SJSA1 (cell line): ENCODE data around the gene PRX. TPM values are rescaled to one million over a fixed set of nuclear protein-coding genes. Genes with fewer than 3 reads are reported as not detected.

Experiments
- DNase-seq, 2 experiments: peaks; one replicate each; pipeline ENCODE4 v3.0.0-alpha.2; 2015 to 2020; ENCODE audit warnings: low spot score in 2 of 2, low read depth in 1 of 2
- H3K27ac ChIP-seq: fragments of 250-450 bp; sonication (Bioruptor Pico); 2 replicates; pipeline ENCODE4 v1.5.1; 2020; ENCODE audit warnings: mild to moderate bottlenecking, moderate library complexity
- H3K27me3 ChIP-seq: fragments of 250-450 bp; sonication (Bioruptor Pico); replicated peaks from 2 replicates; pipeline ENCODE4 v1.5.1; 2020; ENCODE audit warnings: mild to moderate bottlenecking, moderate library complexity
- H3K36me3 ChIP-seq: fragments of 250-450 bp; sonication (Bioruptor Pico); 2 replicates; pipeline ENCODE4 v1.5.1; 2020; ENCODE audit warnings: mild to moderate bottlenecking
- H3K4me1 ChIP-seq: fragments of 250-450 bp; sonication (Bioruptor Pico); replicated peaks from 2 replicates; pipeline ENCODE4 v1.6.1; 2021; ENCODE audit warnings: mild to moderate bottlenecking
- H3K4me3 ChIP-seq: fragments of 250-450 bp; sonication (Bioruptor Pico); 2 replicates; pipeline ENCODE4 v1.5.1; 2020; ENCODE audit warnings: mild to moderate bottlenecking
- H3K9me3 ChIP-seq: fragments of 250-450 bp; sonication (Bioruptor Pico); replicated peaks from 2 replicates; pipeline ENCODE4 v1.5.1; 2020; ENCODE audit warnings: mild to moderate bottlenecking
- total RNA-seq: library from RNA; depleted of rRNA; stranded (reverse); fragments of >200 nt; shearing (Covaris generic); gene quantifications from 2 replicates; pipeline ENCODE4 v1.2.3, GENCODE V29; 2014

Gene PRX
- total RNA-seq, 1 experiment from 2014 or later: 2.4 TPM

- no peak overlapping the region for H3K4me3 ChIP-seq
- DNase-seq: no peak
- no peaks in the 10 kb centered on the region for H3K36me3 ChIP-seq
- no peaks in the 10 kb centered on the region for H3K27me3 ChIP-seq
- no peaks in the 10 kb centered on the region for H3K9me3 ChIP-seq
- H3K4me1 ChIP-seq: no peaks in the 10 kb centered on the region
- no peak overlapping the region for H3K27ac ChIP-seq
These were observed 15.6 kb downstream of the PRX start for GRCh38 chr19:40397568-40397906.

- Histone ChIP-seq H3K4me3 (no peak overlapping the region), H3K9me3 (no peaks in the 10 kb centered on the region), H3K4me1 (no peaks in the 10 kb centered on the region), H3K27ac (no peak overlapping the region), H3K36me3 (no peaks in the 10 kb centered on the region), H3K27me3 (no peaks in the 10 kb centered on the region)
- DNase-seq: no peak
These were observed 16.2 kb downstream of the PRX start for GRCh38 chr19:40396886-40397567.

GRCh38 chr19:40395956-40396355, 17.2 kb downstream of the PRX start:
- no peaks in the 10 kb centered on the region for H3K27me3 ChIP-seq
- no peak for DNase-seq
- no peak overlapping the region for H3K27ac ChIP-seq
- no peaks in the 10 kb centered on the region for H3K4me1 ChIP-seq
- H3K4me3 ChIP-seq: no peak overlapping the region
- no peaks in the 10 kb centered on the region for H3K9me3 ChIP-seq
- H3K36me3 ChIP-seq: no peaks in the 10 kb centered on the region

GRCh38 chr19:40394816-40395210, 18.4 kb downstream of the PRX start:
- Histone ChIP-seq H3K4me1 (no peaks in the 10 kb centered on the region), H3K27ac (no peak overlapping the region), H3K27me3 (no peaks in the 10 kb centered on the region), H3K9me3 (no peaks in the 10 kb centered on the region), H3K4me3 (no peak overlapping the region), H3K36me3 (no peaks in the 10 kb centered on the region)
- DNase-seq: no peak

GRCh38 chr19:40393894-40394815, 19.0 kb downstream of the PRX start:
- H3K27me3 ChIP-seq: no peaks in the 10 kb centered on the region
- H3K27ac ChIP-seq: no peak overlapping the region
- no peaks in the 10 kb centered on the region for H3K4me1 ChIP-seq
- no peak for DNase-seq
- H3K9me3 ChIP-seq: no peaks in the 10 kb centered on the region
- no peak overlapping the region for H3K4me3 ChIP-seq
- no peaks in the 10 kb centered on the region for H3K36me3 ChIP-seq

- no peak for DNase-seq
- no peak overlapping the region for H3K27ac ChIP-seq
- H3K9me3 ChIP-seq: no peaks in the 10 kb centered on the region
- H3K36me3 ChIP-seq: no peaks in the 10 kb centered on the region
- no peaks in the 10 kb centered on the region for H3K4me1 ChIP-seq
- no peaks in the 10 kb centered on the region for H3K27me3 ChIP-seq
- H3K4me3 ChIP-seq: no peak overlapping the region
These were observed 20.2 kb downstream of the PRX start for GRCh38 chr19:40392894-40393517.

- Histone ChIP-seq H3K27me3 (no peaks in the 10 kb centered on the region), H3K9me3 (no peaks in the 10 kb centered on the region), H3K36me3 (no peaks in the 10 kb centered on the region), H3K27ac (no peak overlapping the region), H3K4me3 (no peak overlapping the region), H3K4me1 (no peaks in the 10 kb centered on the region)
- no peak for DNase-seq
These were observed 21.1 kb downstream of the PRX start for GRCh38 chr19:40392123-40392522.

- Histone ChIP-seq H3K4me3 (no peak within 1 kb of the TSS), H3K4me1 (no peaks in the 10 kb centered on the region), H3K9me3 (no peaks in the 10 kb centered on the region), H3K27me3 (no peaks in the 10 kb centered on the region), H3K36me3 (no peaks in the 10 kb centered on the region), H3K27ac (no peak within 1 kb of the TSS)
- DNase-seq: no peak
These were observed 23.0 kb downstream of the PRX start, which contains the start of gene HIPK4 for GRCh38 chr19:40390084-40390742. TSS of gene HIPK4 (minus strand) at chr19:40390181. CDS start at chr19:40389902, 279 bp downstream.

GRCh38 chr19:40389404-40390083, 23.6 kb downstream of the PRX start:
- H3K27ac ChIP-seq: no peak overlapping the region
- H3K36me3 ChIP-seq: no peaks in the 10 kb centered on the region
- DNase-seq: no peak
- H3K9me3 ChIP-seq: no peaks in the 10 kb centered on the region
- no peak overlapping the region for H3K4me3 ChIP-seq
- no peaks in the 10 kb centered on the region for H3K27me3 ChIP-seq
- no peaks in the 10 kb centered on the region for H3K4me1 ChIP-seq

- Histone ChIP-seq H3K4me3 (no peak overlapping the region), H3K4me1 (no peaks in the 10 kb centered on the region), H3K27me3 (no peaks in the 10 kb centered on the region), H3K36me3 (no peaks in the 10 kb centered on the region), H3K9me3 (no peaks in the 10 kb centered on the region), H3K27ac (no peak overlapping the region)
- DNase-seq: no peak
These were observed 24.7 kb downstream of the PRX start for GRCh38 chr19:40388481-40388880.

GRCh38 chr19:40387155-40387554, 26.0 kb downstream of the PRX start:
- no peak for DNase-seq

GRCh38 chr19:40383668-40384248, 29.4 kb downstream of the PRX start:
- Histone ChIP-seq H3K36me3 (no peaks in the 10 kb centered on the region), H3K27ac (no peak overlapping the region), H3K4me3 (no peak overlapping the region), H3K4me1 (no peaks in the 10 kb centered on the region), H3K27me3 (no peaks in the 10 kb centered on the region), H3K9me3 (no peaks in the 10 kb centered on the region)
- DNase-seq: no peak

More at GRCh38 chr19:40387155-40387554, 26.0 kb downstream of the PRX start:
- no peak overlapping the region for H3K27ac ChIP-seq
- no peaks in the 10 kb centered on the region for H3K9me3 ChIP-seq
- H3K36me3 ChIP-seq: no peaks in the 10 kb centered on the region
- no peaks in the 10 kb centered on the region for H3K4me1 ChIP-seq
- no peak overlapping the region for H3K4me3 ChIP-seq
- H3K27me3 ChIP-seq: no peaks in the 10 kb centered on the region

GRCh38 chr19:40381321-40381720, 31.9 kb downstream of the PRX start:
- Histone ChIP-seq H3K27me3 (no peaks in the 10 kb centered on the region), H3K9me3 (no peaks in the 10 kb centered on the region), H3K4me3 (no peak overlapping the region), H3K36me3 (no peaks in the 10 kb centered on the region; the same call in 1 of the 2 replicates), H3K27ac (no peak overlapping the region), H3K4me1 (no peaks in the 10 kb centered on the region)
- DNase-seq: no peak
